Left ventricle myocardium inferior (tissue), 1 donor: ENCODE results near the gene TCF7L2. TPM values are rescaled to one million over a fixed set of nuclear protein-coding genes. Genes with fewer than 3 reads are reported as not detected.

Experiments used
- DNase-seq: peaks from one replicate; pipeline ENCODE4 v3.0.0-alpha.2; 2020
- H3K27ac ChIP-seq: fragments of 200-600 bp; replicated peaks from 2 replicates; pipeline ENCODE4 v1.8.0; 2021
- H3K27me3 ChIP-seq: fragments of 200-600 bp; 2 replicates; pipeline ENCODE4 v1.8.0; 2021; ENCODE audit warnings: low read depth
- H3K36me3 ChIP-seq: fragments of 200-600 bp; 2 replicates; pipeline ENCODE4 v1.8.0; 2021
- H3K4me1 ChIP-seq: fragments of 200-600 bp; 2 replicates; pipeline ENCODE4 v1.8.0; 2021
- H3K4me3 ChIP-seq: fragments of 200-600 bp; 2 replicates; pipeline ENCODE4 v1.8.0; 2021; ENCODE audit warnings: mild to moderate bottlenecking, moderate library complexity
- H3K9me3 ChIP-seq: fragments of 200-600 bp; replicated peaks from 2 replicates; pipeline ENCODE4 v1.8.0; 2021
- CTCF ChIP-seq: fragments of 200-600 bp; IDR thresholded peaks from 2 replicates; pipeline ENCODE4 v1.8.0; 2021; ENCODE audit warnings: antibody characterized with exemption, mild to moderate bottlenecking, borderline replicate concordance
- intact Hi-C: fragments of 100-400 bp; cut with micrococcal nuclease; formaldehyde crosslinking; loops from one replicate; pipeline ENCODE4 v1.11.0; 2022
- total RNA-seq: library from RNA; stranded (reverse); fragmentation: NEBNext Ultra II Directional; extraction: Animal tissue kit (Norgen Biotek cat#: 25700); gene quantifications from one replicate; pipeline ENCODE4 v1.2.1, GENCODE V29; 2021
- donor health status: DM: no; HTN: yes; CAD: no; lungs with severe emphysema.

Gene TCF7L2
- total RNA-seq, 1 donor from 2014 or later, result 8.9 TPM

GRCh38 chr10:112983444-112984056 is 33.5 kb downstream of the TCF7L2 start:
- no peak overlapping the region for H3K4me3 ChIP-seq
- DNase-seq, result no peak
- H3K4me1 ChIP-seq, result peaks cover 53% of the 10 kb centered on the region
- intact Hi-C loops, result no loop called here
- H3K27ac ChIP-seq, result no peak overlapping the region
- H3K27me3 ChIP-seq, result no peaks in the 10 kb centered on the region
- H3K9me3 ChIP-seq, result no peaks in the 10 kb centered on the region
- TF ChIP-seq CTCF, result no peak
- no peaks in the 10 kb centered on the region for H3K36me3 ChIP-seq

- Histone ChIP-seq H3K4me1 (peaks cover 65% of the 10 kb centered on the region), H3K27me3 (no peaks in the 10 kb centered on the region), H3K36me3 (no peaks in the 10 kb centered on the region), H3K4me3 (no peak overlapping the region), H3K9me3 (no peaks in the 10 kb centered on the region), H3K27ac (no peak overlapping the region)
- intact Hi-C loops, result no loop called here
- TF ChIP-seq CTCF, result no peak
- no peak for DNase-seq
These were observed 34.7 kb downstream of the TCF7L2 start for GRCh38 chr10:112984756-112985155.

- Histone ChIP-seq H3K36me3 (no peaks in the 10 kb centered on the region), H3K4me3 (no peak overlapping the region), H3K27ac (peak overlapping the region; percentile 18), H3K4me1 (peaks cover 66% of the 10 kb centered on the region), H3K9me3 (no peaks in the 10 kb centered on the region), H3K27me3 (no peaks in the 10 kb centered on the region)
- no peak for TF ChIP-seq CTCF
- intact Hi-C loops, result no loop called here
- no peak for DNase-seq
These were observed 35.9 kb downstream of the TCF7L2 start for GRCh38 chr10:112985690-112986543.

GRCh38 chr10:112986544-112987190 is 36.6 kb downstream of the TCF7L2 start:
- DNase-seq, result no peak
- no peaks in the 10 kb centered on the region for H3K36me3 ChIP-seq
- no peak overlapping the region for H3K4me3 ChIP-seq
- H3K27ac ChIP-seq, result peak overlapping the region; percentile 18
- H3K27me3 ChIP-seq, result no peaks in the 10 kb centered on the region
- peaks cover 66% of the 10 kb centered on the region for H3K4me1 ChIP-seq
- intact Hi-C loops, result no loop called here
- no peaks in the 10 kb centered on the region for H3K9me3 ChIP-seq
- no peak for TF ChIP-seq CTCF

GRCh38 chr10:112988839-112989406 is 38.9 kb downstream of the TCF7L2 start:
- intact Hi-C loops, result no loop called here
- Histone ChIP-seq H3K27me3 (no peaks in the 10 kb centered on the region), H3K9me3 (no peaks in the 10 kb centered on the region), H3K27ac (no peak overlapping the region), H3K4me1 (peaks cover 60% of the 10 kb centered on the region), H3K4me3 (no peak overlapping the region), H3K36me3 (no peaks in the 10 kb centered on the region)
- DNase-seq, result no peak
- TF ChIP-seq CTCF, result no peak
